H1 (cell line): ENCODE data around the gene MACROH2A1. TPM values are rescaled to one million over a fixed set of nuclear protein-coding genes. Genes with fewer than 3 reads are reported as not detected.

ENCODE experiments used
- CTCF ChIA-PET: fragments of 300-600 bp; sonication (Branson Sonifier 250); formaldehyde crosslinking; loops from one replicate; lab custom pipeline; 2021; ENCODE audit not compliant: partially characterized antibody; lab: Charles Lee
- POLR2A ChIA-PET: fragments of 300-600 bp; sonication (Branson Sonifier 250); formaldehyde crosslinking; loops from one replicate; lab custom pipeline; 2021; ENCODE audit warnings: inconsistent platforms; ENCODE audit not compliant: partially characterized antibody; lab: Charles Lee
- DNase-seq, 2 experiments: peaks; one replicate each; pipeline versions ENCODE4 v3.0.0 to v3.0.0-alpha.2; 2010 to 2022; ENCODE audit warnings: low spot score in 2 of 2, low read depth in 1 of 2, mixed read lengths in 1 of 2
- FAIRE-seq: peaks from 2 replicates; lab custom pipeline; 2011; peaks lifted over from hg19 to GRCh38; lab: Jason Lieb, UNC
- H2AFZ ChIP-seq: 2 replicates; pipeline ENCODE4 v1.8.1; 2012; ENCODE audit warnings: low read length, inconsistent platforms
- H2AK5ac ChIP-seq: 2 replicates; pipeline ENCODE4 v1.6.1; 2013; ENCODE audit warnings: low read depth, low read length
- H2BK120ac ChIP-seq: replicated peaks from 2 replicates; pipeline ENCODE3; 2013; ENCODE audit warnings: low read depth, low read length, inconsistent platforms
- H2BK12ac ChIP-seq: 2 replicates; pipeline ENCODE4 v1.6.1; 2013; ENCODE audit warnings: low read depth, low read length
- H2BK15ac ChIP-seq: 2 replicates; pipeline ENCODE4 v1.6.1; 2013; ENCODE audit warnings: low read length
- H2BK20ac ChIP-seq: 2 replicates; pipeline ENCODE4 v1.6.1; 2013; ENCODE audit warnings: low read length
- H2BK5ac ChIP-seq: 2 replicates; pipeline ENCODE4 v1.6.1; 2013; ENCODE audit warnings: low read depth, low read length
- H3K14ac ChIP-seq: 2 replicates; pipeline ENCODE4 v1.6.1; 2013; ENCODE audit warnings: inconsistent platforms; ENCODE audit not compliant: insufficient read length
- H3K18ac ChIP-seq: 2 replicates; pipeline ENCODE4 v1.6.1; 2013; ENCODE audit warnings: low read length; ENCODE audit errors: extremely low read depth
- H3K23ac ChIP-seq: 2 replicates; pipeline ENCODE4 v1.6.1; 2013; ENCODE audit warnings: inconsistent platforms; ENCODE audit not compliant: insufficient read length
- H3K23me2 ChIP-seq: 2 replicates; pipeline ENCODE4 v1.6.1; 2013; ENCODE audit warnings: low read depth, low read length
- H3K27ac ChIP-seq: 2 replicates; pipeline ENCODE4 v1.6.1; 2011; ENCODE audit warnings: low read depth, low read length, inconsistent platforms
- H3K27me3 ChIP-seq, 4 experiments: replicated peaks in 1 of 4; 1 replicate in 1 of 4; 2 replicates in 3 of 4; pipeline versions ENCODE4 v1.6.1 to v1.8.1; 2011 to 2013; ENCODE audit warnings: low read length in 3 of 4, mild to moderate bottlenecking in 3 of 4, inconsistent platforms in 2 of 4, mixed read lengths in 2 of 4, moderate library complexity in 1 of 4; ENCODE audit not compliant: control insufficient read depth in 3 of 4, insufficient read depth in 3 of 4; ENCODE audit errors: extremely low read depth in 1 of 4
- H3K36me3 ChIP-seq, 4 experiments: 2 replicates each; pipeline versions ENCODE4 v1.6.1 to v1.8.1; 2011 to 2013; ENCODE audit warnings: mild to moderate bottlenecking in 4 of 4, low read length in 3 of 4, moderate library complexity in 2 of 4, control low read depth in 1 of 4, inconsistent platforms in 1 of 4; ENCODE audit not compliant: insufficient read depth in 4 of 4, control insufficient read depth in 2 of 4
- H3K4ac ChIP-seq: replicated peaks from 2 replicates; pipeline ENCODE3; 2013; ENCODE audit warnings: low read length, low read depth, mixed read lengths, inconsistent platforms; ENCODE audit not compliant: insufficient read length
- H3K4me1 ChIP-seq, 4 experiments: replicated peaks in 1 of 4; 1 replicate in 1 of 4; 2 replicates in 3 of 4; pipeline versions ENCODE4 v1.6.1 to v1.8.1; 2011 to 2013; ENCODE audit warnings: low read length in 3 of 4, inconsistent platforms in 2 of 4, mixed read lengths in 1 of 4; ENCODE audit not compliant: insufficient read depth in 4 of 4, control insufficient read depth in 3 of 4
- H3K4me2 ChIP-seq, 2 experiments: 2 replicates each; pipeline versions ENCODE4 v1.6.1 to v1.8.1; 2011 to 2013; ENCODE audit warnings: low read depth in 2 of 2, low read length in 2 of 2, control low read depth in 1 of 2, inconsistent platforms in 1 of 2, mild to moderate bottlenecking in 1 of 2; ENCODE audit not compliant: insufficient read depth in 1 of 2
- H3K4me3 ChIP-seq, 4 experiments: fragments of 200-600, 300-600 bp in 1 of 4; sonication (generic), shearing (Covaris generic), sonication (Bioruptor Twin) in 1 of 4; 2 replicates each; pipeline versions ENCODE4 v1.5.1 to v1.8.1; 2011 to 2016; ENCODE audit warnings: low read length in 4 of 4, low read depth in 3 of 4, control low read depth in 2 of 4, inconsistent platforms in 2 of 4, mild to moderate bottlenecking in 2 of 4, mixed read lengths in 1 of 4, moderate library complexity in 1 of 4; ENCODE audit not compliant: insufficient read depth in 2 of 4; ENCODE audit errors: extremely low read depth in 1 of 4
- H3K56ac ChIP-seq: replicated peaks from 2 replicates; pipeline ENCODE3; 2013; ENCODE audit warnings: low read depth, mild to moderate bottlenecking, mixed read lengths, low read length, inconsistent platforms; ENCODE audit not compliant: insufficient read length
- H3K79me1 ChIP-seq: 2 replicates; pipeline ENCODE4 v1.6.1; 2013; ENCODE audit warnings: low read depth, low read length, control low read depth
- H3K79me2 ChIP-seq, 2 experiments: 2 replicates each; pipeline versions ENCODE4 v1.6.1 to v1.8.1; 2012 to 2013; ENCODE audit warnings: low read length in 2 of 2, mild to moderate bottlenecking in 2 of 2, inconsistent platforms in 1 of 2; ENCODE audit not compliant: insufficient read depth in 2 of 2, control insufficient read depth in 1 of 2
- H3K9ac ChIP-seq, 4 experiments: replicated peaks in 1 of 4; 1 replicate in 1 of 4; 2 replicates in 3 of 4; pipeline versions ENCODE4 v1.6.1 to v1.8.1; 2011 to 2013; ENCODE audit warnings: low read depth in 3 of 4, low read length in 3 of 4, control low read depth in 2 of 4, mild to moderate bottlenecking in 2 of 4, moderate library complexity in 2 of 4, inconsistent platforms in 1 of 4; ENCODE audit errors: extremely low read depth in 1 of 4
- H3K9me3 ChIP-seq, 2 experiments: 2 replicates each; pipeline versions ENCODE4 v1.6.1 to v1.8.1; 2012 to 2013; ENCODE audit warnings: mild to moderate bottlenecking in 2 of 2, moderate library complexity in 2 of 2, control low read depth in 1 of 2, inconsistent platforms in 1 of 2, low read depth in 1 of 2, low read length in 1 of 2, mixed read lengths in 1 of 2; ENCODE audit not compliant: insufficient read depth in 2 of 2
- H4K20me1 ChIP-seq, 2 experiments: replicated peaks in 1 of 2; 2 replicates each; pipeline versions ENCODE3 to v1.8.1; 2011 to 2013; ENCODE audit warnings: inconsistent platforms in 2 of 2, low read length in 2 of 2, mild to moderate bottlenecking in 1 of 2; ENCODE audit not compliant: insufficient read depth in 2 of 2, control insufficient read depth in 1 of 2
- H4K5ac ChIP-seq: 2 replicates; pipeline ENCODE4 v1.6.1; 2013; ENCODE audit warnings: low read length, low read depth, mixed read lengths, inconsistent platforms; ENCODE audit not compliant: insufficient read length
- H4K8ac ChIP-seq: 2 replicates; pipeline ENCODE4 v1.8.0; 2013; ENCODE audit warnings: mild to moderate bottlenecking, moderate library complexity, low read length, inconsistent platforms; ENCODE audit not compliant: insufficient read depth; ENCODE audit errors: extremely low read depth
- H4K91ac ChIP-seq: replicated peaks from 2 replicates; pipeline ENCODE3; 2013; ENCODE audit warnings: low read length, mixed read lengths, inconsistent platforms; ENCODE audit not compliant: insufficient read length
- JUN ChIP-seq: IDR thresholded peaks from 2 replicates; pipeline ENCODE4 v1.6.1; 2011; ENCODE audit warnings: low read depth, mild to moderate bottlenecking, improper control_type of control experiment, low read length
- JUND ChIP-seq: IDR thresholded peaks from 2 replicates; pipeline ENCODE4 v1.6.1; 2011; ENCODE audit warnings: mild to moderate bottlenecking, improper control_type of control experiment, low read length
- WGBS, 2 experiments: shearing (Covaris generic) in 1 of 2; methylation state at CpG; one replicate each; pipeline versions ENCODE4 v1.1.6 to v1.1.7; 2013 to 2015; ENCODE audit warnings: low lambda C conversion rate in 2 of 2, mixed read lengths in 2 of 2, inconsistent platforms in 1 of 2, low coverage in 1 of 2, missing lambda C conversion rate in 1 of 2; ENCODE audit not compliant: insufficient replicate concordance in 2 of 2, insufficient coverage in 1 of 2, insufficient read length in 1 of 2; ENCODE audit errors: extremely low coverage in 1 of 2, missing lambda C conversion rate in 1 of 2; 5-methylcytosine and 5-hydroxymethylcytosine counted together
- polyA plus RNA-seq, 7 experiments: library from polyadenylated mRNA; depleted of rRNA in 3 of 7; stranded (reverse) in 5 of 7; unstranded in 2 of 7; fragments of >200 nt in 5 of 7; fragments of 200-250 nt in 2 of 7; gene quantifications; 1 replicate in 5 of 7; 2 replicates in 1 of 7; 4 replicates in 1 of 7; pipeline versions ENCODE4 v1.2.1 to v1.2.3, GENCODE V29; 2011 to 2013; ENCODE audit warnings: missing spikeins in 2 of 7, mixed read lengths in 2 of 7
- total RNA-seq: library from RNA; stranded (reverse); fragmentation: NEBNext Ultra II Directional; extraction: Animal tissue kit (Norgen Biotek cat#: 25700); gene quantifications from 2 replicates; pipeline ENCODE4 v1.2.1, GENCODE V29; 2021

MACROH2A1 gene
- total and polyA plus RNA-seq, 2 of the 8 experiments (the other 6 are each of a cell fraction or from before 2014, with no cell fraction given): 60.0 to 92.3 TPM

DNA sequence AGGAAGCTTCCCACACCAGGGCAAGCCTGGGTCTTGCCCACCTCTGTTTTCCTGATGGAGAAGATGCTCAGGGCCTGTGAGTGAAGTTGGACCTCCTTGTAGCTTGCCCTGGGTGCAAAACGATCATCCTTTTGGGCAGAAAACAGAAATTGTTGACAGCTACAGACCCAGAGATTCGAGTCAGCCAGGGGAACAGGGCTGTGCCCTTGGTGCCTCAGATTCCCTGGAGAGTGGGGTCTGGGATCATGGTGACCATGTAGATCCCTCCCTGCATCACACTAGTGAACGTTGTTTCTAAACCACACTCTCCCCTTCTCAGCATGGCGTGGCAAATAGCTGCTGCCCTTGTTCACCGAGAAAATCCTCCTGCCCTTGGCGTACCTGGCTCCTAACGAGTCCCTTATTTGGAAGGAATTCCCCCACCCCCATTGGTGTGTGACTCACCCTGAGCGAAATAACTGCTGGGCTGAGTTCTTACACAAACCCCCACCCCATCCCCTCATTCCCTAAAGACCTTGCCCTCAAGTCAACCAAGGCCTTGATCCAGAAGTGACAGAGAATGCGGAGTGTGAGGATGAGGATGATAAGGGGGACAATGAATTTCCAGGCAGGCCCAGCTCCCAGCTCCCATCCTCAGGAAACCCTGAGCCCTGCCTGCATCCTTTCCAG is 49.2 kb upstream of the MACROH2A1 start:
- Histone ChIP-seq H2BK20ac (no peak overlapping the region), H3K79me2 (no peaks in the 10 kb centered on the region), H2AFZ (peak overlapping the region; percentile 50; the same call in 1 of the 2 replicates), H2BK120ac (no peak overlapping the region), H3K27ac (no peak overlapping the region), H2BK5ac (no peak overlapping the region), H4K8ac (no peak overlapping the region), H3K4me2 (no peak overlapping the region), H2AK5ac (no peak overlapping the region), H3K4ac (no peak overlapping the region), H3K36me3 (no peaks in the 10 kb centered on the region), H4K5ac (no peak overlapping the region), H3K4me3 (no peak overlapping the region), H3K56ac (no peak overlapping the region), H3K9me3 (no peaks in the 10 kb centered on the region), H3K23ac (no peak overlapping the region), H3K9ac (no peak overlapping the region), H3K14ac (no peak overlapping the region), H4K91ac (no peak overlapping the region), H3K27me3 (peaks cover 0 to 3% (median 0%) of the 10 kb centered on the region in 4 experiments; a peak in 2 of 7 replicates), H4K20me1 (no peaks in the 10 kb centered on the region), H3K79me1 (no peaks in the 10 kb centered on the region), H2BK15ac (no peak overlapping the region), H2BK12ac (no peak overlapping the region), H3K23me2 (no peaks in the 10 kb centered on the region), H3K4me1 (peaks cover 0 to 3% (median 1%) of the 10 kb centered on the region in 4 experiments; a peak in 2 of 7 replicates), H3K18ac (no peak overlapping the region)
- DNase-seq (peak in 1 of 2 experiments; percentile 21), FAIRE-seq (no peak)
- ChIA-PET POLR2A (no interaction called here), CTCF (interaction anchor here (0.6 to 19.4 kb wide), 6 partner anchors 12 to 1893 kb away, joined by 3 to 264 read pairs (median 4); no protein-coding TSS in a partner anchor)
- 61% methylated on average over 9 of the region's 9 CpGs; no CpG with 5 or more reads in 1 of the 2 experiments for WGBS, 2 experiments
- TF ChIP-seq JUND (peak; percentile 64; the same call in 1 of the 2 replicates), JUN (no peak)
